HG03066 (cell line): Measurements from ENCODE around the gene SRD5A2.
"Not testable (repeated sequence)": the region's sequence is repeated elsewhere in the genome, so short reads cannot be mapped to it uniquely, and the experiment has no call there.

Source experiments
- ATAC-seq: cut with Tn5 transposase; IDR thresholded peaks from one replicate; pipeline ENCODE4 v1.9.1; 2021; ENCODE audit warnings: low read depth; ENCODE audit not compliant: unreplicated experiment

The SRD5A2 gene

DNA sequence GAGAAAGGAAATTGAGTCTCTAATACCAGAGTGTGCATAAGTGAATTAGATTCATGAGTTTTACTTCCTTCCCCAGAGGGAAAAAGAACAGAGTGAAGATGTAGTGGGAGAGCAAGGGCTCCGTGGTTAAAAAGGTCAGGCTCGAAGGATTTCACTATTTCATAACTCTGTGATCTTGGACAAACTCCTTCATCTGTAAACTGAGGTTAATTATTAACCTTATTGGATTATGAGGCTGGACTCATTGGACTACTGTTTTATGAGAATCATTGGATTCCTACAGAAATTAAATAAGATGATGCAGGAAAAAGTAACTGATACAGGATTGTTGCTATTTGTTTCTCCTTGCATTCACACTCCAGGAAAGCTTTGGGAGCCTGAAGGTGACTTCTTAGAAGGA is 45.0 kb downstream of the SRD5A2 start:
- no peak for ATAC-seq

DNA sequence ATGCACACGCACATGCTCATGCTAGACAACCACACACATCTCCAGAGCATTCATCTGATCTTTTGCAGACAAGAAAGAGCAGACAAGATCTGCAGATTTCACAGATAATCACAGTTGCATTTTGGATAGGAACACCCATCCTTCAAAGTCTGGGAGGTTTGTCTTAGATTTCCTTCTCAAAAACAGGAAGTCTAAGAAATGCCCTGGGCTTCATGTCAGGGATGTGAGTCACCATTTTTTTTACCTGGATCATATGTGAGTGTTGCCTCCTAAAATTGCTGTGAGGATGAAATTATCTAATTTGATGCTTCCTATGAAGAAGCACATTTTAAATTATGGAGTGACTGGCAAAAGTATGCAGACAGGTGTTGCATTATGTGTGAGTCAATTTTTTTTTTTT is 46.1 kb downstream of the SRD5A2 start:
- ATAC-seq = no peak

DNA sequence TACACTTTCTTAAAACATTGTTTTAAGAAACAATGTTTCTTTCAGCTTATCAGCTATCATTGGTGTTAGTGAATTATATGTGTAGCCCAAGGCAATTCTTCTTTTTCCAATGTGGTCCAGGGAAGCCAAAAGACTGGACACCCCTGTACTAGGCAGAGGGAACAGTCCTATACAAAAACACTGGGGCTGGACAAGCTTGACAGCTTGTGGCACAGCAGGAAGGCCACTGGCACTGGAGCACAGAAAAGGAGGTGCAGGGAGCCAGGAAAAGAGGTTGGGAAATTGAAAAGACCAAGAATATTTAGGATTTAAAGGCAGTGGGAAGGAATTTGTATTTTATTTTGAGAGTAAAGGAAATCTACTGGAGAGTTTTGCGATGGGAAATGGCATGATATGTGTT is 47.7 kb downstream of the SRD5A2 start:
- ATAC-seq = no peak

DNA sequence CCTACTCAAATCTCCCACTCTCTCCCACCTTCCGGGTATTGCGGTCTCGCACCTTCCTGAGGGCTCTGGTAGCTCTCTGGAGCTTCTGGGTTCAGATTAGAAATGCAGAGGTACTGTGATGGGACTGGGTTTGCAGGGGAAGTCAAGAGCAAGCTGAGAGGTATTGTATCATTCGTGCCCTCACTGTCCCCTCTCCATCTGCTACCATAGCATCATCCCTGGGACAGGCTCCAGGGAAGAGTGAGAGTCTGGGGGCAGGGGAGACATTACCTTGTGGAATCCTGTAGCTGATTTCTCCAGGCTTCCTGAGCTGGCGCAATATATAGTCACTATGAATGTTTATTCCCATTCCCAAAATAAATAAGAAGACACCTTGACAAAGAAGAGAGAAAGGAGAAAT is 49.6 kb downstream of the SRD5A2 start:
- no peak for ATAC-seq

DNA sequence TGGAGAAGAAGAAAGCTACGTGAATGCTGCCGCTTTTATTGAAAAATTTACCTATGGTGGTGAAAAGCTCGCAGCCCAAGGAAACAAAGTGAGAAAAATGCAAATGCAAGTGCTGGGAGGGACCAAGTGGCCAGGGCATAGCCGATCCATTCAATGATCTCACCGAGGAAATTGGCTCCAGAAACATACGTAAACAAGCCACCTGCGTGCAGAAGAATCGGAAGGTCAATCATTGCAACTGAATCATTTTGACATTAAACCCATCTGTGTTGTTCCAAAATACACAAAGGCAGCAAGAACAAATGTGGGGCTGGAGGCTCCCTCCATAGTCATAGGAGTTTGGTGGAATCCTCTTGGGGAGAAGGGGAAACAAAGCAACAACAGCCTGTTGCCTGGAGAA is 51.5 kb downstream of the SRD5A2 start:
- ATAC-seq = no peak

DNA sequence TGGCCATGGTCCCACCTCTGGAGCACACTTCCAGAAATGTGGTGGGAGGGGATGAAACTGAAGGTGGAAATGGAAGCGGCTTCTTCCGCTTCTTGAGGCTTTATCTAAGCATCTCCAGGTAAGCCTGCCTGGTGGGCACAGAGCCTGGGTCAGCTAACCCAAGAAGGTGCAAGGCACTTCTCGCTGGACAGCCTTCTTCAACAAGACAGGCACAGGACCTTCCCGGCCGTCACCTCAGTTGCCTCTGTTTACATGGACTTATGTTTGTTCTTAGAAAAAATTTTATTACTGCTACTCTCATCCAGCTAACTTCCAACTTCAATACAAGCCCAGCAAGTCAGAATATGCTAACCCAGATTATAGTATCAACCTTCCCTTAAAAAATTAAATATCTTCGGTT is 51.9 kb downstream of the SRD5A2 start:
- ATAC-seq = no peak

DNA sequence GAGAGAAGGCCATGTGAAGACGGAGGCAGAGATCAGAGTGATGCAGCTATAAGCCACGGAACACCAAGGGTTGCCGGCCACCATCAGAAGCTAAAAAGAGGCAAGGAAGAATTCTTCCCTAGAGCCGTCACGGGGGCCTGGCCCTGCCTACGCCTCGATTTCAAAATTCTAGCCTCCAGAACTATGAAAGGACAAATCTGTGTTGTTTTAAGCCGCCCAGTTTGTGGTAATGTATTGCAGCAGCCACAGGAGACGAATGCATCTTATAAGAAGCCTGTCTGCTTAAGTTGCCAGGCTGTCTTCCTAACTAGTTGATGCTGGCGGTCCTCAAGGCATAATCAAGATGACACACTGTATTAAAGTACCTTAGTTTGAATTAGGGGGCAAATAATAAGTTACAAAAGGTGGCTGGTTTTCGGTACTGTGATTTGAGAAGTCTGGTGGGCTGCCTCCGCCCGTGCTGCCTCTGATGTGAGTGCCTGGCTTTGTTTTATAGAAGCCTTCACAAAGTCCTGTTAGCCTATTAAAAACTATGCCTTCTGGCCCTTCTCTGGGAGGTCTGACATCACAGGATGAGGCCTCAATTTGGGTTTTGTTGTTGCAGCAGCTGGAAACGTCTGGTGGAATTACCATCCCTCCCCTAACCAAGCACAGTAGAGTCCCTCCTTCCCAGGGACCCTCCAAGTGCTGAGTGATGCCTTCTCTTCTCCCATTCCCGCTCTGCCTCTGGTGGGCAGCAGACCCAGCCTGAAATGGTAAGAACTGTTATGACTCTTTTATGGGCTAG is 53.6 kb downstream of the SRD5A2 start:
- no peak for ATAC-seq

DNA sequence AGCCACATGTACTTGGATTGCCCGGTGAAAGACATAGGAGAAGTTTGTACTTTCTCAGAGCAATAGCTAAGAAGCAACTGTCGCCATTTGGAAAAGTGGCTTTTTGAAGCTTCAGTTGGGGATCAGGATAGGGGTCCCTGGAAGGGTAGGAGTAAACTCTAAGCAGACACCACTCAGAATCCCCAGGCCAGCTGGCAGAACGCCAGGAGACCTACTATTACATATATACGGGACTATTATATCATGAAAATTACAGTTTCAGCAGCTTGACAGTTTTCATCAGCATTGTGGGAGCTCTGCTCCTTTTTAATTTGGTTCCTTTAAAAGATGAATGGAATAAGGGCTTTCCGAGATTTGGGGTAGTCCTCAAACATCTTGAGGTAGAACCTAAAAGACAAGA is 54.9 kb downstream of the SRD5A2 start:
- no peak for ATAC-seq

DNA sequence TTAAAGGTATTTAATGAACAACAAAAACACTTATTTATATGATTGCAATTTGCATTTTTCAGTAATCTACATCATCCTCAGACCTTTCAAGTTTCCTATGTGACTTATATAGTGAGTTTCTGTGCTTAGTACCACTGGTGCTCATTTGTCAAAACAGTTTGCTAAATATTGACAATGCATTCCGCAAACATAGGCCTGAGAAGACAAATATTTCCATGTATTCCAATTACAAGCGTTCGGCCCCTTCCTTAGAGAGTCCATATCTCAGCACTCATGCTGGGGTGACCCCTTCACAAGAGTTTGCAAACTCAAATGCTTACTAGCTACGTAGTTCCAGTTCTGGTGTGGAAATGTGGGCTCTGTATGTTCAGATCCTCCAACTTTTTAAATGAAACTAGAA is 56.1 kb downstream of the SRD5A2 start:
- ATAC-seq = no peak

DNA sequence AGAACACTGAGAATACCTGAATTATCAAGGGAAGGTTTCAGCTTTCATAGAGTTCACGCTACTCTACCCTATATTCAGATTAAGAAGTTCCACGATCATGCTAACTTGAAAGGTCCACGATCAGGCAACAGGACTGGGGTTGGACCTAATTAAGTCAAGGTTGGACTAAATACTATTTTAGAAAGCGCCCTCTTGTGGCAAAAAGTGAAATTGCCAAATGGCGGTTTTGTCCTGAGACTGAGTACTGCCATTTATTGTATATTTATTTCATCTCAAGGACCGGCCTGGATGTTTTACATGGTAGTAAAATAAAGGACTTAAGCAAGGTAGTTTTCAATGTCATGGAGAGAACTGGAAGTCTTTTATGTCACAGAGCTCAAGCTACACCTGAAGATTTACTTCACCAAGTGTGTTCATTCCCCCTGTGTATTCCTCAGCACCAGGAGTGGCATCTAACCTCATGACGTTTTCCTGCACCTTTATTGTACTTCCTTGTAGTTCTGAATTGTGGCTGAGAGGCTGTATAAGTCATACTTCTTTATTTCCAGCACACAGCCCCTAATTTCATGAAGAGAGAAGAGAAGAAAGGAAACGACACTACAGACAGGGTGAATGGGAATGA is 56.8 kb downstream of the SRD5A2 start:
- peak; percentile 76 for ATAC-seq

DNA sequence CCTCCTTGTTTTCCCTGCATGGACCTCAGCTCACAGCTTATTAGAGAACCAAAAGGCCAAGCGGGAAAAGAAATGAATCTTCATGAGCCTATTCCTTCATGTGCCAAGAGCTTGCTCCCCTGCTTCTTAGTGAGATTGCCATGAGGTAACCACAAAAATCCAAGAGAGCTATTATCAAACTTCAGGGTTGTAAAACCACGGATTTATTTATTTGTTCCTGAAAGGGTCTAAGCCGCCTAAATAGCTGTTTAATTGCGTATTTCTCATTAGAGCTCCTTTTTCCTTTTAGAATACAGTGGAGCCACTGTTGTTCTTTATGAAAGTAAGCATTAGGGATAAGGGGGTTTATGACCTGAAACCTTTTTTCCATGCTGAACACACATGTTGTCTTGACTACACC is 58.0 kb downstream of the SRD5A2 start:
- ATAC-seq = no peak

DNA sequence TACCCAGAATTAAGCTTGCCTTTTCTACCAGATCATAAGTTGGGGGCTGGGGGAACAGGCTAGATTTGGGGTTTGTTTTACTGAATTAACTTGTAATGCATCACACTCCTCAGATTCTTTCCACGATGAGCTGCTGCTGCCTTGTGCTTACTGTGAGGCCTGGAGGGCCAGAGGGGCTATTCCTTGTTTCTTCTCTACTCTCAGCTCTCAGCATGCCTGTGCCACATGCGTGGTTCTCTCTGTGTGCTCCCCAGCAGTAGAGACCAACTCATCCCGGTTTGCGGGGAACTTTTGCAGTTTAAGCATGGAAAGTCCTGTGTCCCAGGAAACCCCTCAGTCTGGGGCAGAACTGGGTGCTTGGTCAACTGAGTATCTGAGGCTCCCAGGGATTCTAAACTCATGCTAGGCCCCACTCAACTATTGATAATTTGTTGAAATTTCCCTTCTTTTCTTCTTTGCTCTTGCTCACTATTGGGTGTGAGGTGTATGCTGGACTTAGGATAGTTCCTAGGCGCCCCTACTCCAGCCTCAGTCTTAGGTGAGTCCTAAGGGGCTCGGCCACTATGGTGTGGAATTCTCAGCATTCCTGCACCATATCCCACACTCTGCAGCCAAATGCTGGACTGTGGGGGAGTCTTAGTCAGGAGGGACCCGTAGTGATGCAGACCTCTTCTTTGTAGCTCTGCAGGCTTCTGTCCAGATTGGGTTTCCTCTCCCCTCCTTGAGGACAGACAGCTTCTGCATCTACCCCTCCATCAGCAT is 63.1 kb downstream of the SRD5A2 start:
- no peak for ATAC-seq

DNA sequence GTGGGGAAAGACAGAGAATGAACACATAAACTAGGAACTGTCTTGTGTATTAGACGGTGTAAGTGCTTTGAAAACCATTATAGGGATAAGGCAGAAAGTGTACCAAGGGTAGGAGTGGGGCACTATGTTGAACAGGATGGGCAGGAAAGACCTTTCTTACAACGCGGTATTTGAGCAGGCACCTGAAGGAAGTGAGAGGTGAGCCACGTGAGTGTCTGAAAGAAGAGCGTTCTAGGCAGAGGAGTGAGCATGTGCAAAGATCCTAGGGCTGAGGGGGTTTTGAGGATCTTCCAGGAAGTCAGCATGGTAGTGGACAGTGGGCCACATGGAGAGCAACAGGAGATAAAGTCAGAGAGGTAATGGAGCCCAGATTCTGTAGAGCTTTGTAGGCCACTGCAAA is 65.2 kb downstream of the SRD5A2 start:
- no peak for ATAC-seq

DNA sequence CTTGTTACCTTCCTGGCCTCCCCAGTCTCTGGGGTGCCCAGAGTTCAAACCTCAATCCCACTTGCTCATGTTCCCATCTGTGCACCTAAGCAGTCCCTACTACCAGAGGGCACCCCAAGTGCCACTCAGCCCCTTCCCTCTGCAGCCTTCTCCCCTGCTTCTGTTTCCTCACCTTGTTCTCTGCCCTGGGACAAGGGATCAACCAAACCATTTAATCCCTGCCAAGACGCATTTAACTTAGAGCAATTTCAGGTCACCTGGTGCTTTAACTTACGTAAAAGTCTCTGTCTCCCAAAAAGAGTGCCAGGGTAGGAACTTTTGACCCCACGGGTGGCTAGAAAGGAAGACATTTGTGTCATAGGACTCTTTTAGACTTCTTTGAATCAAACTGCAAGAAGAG is 67.2 kb downstream of the SRD5A2 start:
- ATAC-seq = no peak

DNA sequence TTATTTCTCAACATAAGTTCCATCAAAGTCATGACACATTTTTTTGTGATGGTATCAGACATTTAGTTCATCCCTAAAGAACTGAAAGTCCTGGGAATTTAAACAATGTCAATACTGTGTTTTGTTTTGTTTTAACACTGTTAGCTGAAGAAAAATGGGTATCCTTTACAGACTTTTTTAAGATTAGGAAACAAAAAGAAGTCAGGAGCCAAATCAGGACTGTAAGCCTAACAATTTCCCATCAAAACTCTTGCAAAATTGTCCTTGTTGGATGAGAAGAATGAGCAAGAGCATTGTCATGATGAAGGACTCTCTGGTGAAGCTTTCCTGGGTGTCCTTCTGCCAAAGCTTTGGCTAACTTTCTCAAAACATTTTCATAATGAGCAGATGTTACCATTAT is 69.4 kb downstream of the SRD5A2 start:
- ATAC-seq = no peak

DNA sequence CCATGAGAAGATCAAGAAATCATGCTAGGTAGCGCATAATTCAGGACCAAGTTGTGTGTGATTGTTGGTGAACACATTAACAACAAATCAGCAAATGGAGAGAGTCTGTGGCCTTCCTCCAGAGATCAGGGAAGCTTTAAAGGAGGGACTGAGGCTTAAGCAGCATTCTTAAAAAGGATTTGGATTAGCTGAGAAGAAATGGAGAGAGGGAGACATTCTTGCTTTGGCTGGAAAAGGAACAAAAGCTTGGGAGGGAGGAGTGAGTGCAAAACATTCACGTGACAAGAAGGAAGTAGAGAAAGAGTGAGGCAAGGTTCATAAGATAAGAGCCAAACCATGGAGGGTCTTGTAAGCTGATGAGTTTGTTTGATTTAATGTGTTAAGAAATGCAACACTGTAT is 75.6 kb downstream of the SRD5A2 start:
- no peak for ATAC-seq

DNA sequence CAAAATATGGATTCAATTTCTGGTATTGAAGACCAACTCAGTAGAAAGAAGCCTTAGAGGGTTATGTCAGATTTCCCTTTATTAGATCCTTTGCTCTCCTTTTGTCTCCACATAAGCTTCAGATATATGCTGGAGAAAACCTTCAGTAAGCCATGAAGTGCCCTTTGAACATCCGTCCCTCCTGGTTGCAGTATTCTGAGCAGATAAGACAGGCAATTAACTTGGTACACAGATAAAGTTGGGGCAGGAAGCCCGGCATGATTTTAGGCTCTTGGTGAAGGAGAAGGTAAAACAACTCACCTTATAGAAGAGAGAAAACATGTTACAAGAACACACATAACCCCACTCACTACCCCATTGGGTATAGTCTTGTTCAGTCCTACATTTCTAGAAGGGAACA is 76.4 kb downstream of the SRD5A2 start:
- no peak for ATAC-seq

DNA sequence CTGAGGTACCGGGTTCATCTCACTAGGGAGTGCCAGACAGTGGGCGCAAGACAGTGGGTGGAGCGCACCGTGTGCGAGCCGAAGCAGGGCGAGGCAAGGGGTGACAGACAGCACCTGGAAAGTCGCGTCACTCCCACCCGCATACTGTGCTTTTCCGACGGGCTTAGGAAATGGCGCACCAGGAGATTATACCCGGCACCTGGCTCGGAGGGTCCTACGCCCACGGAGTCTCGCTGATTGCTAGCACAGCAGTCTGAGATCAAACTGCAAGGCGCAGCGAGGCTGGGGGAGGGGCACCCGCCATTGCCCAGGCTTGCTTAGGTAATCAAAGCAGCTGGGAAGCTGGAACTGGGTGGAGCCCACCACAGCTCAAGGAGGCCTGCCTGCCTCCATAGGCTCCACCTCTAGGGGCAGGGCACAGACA is 84.3 kb downstream of the SRD5A2 start:
- ATAC-seq = not testable (repeated sequence)

DNA sequence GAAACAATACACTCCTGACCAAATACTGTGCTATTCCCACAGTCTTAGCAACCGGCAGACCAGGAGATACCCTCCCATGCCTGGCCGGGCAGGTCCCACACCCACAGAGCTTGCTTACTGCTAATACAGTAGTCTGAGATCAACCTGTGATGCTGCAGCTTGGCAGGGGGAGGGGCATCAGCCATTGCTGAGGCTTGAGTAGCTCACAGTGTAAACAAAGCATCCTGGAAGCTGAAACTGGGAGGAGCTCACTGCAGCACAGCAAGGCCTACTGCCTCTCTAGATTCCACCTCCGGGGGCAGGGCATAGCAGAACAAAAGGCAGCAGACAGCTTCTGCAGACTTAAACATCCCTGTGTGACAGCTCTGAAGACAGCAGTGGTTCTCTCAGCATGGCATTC is 91.4 kb downstream of the SRD5A2 start:
- not testable (repeated sequence) for ATAC-seq

DNA sequence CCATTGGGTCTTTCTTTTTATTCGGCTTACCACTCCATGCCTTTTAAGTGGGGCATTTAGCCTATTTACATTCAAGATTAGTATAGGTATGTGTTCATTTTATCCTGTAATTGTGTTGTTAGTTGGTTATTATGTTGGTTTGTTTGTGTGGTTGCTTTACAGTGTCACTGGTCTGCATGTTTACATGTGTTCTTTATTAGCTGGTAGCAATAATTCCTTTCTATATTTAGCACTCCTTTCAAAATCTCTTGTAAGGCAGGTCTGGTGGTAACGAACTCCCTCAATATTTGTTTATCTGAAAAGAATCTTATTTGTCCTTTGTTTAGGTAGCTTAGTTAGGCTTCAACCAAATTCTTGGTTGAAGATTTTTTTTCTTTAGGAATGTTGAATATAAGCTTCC is 97.5 kb downstream of the SRD5A2 start:
- ATAC-seq = no peak

DNA sequence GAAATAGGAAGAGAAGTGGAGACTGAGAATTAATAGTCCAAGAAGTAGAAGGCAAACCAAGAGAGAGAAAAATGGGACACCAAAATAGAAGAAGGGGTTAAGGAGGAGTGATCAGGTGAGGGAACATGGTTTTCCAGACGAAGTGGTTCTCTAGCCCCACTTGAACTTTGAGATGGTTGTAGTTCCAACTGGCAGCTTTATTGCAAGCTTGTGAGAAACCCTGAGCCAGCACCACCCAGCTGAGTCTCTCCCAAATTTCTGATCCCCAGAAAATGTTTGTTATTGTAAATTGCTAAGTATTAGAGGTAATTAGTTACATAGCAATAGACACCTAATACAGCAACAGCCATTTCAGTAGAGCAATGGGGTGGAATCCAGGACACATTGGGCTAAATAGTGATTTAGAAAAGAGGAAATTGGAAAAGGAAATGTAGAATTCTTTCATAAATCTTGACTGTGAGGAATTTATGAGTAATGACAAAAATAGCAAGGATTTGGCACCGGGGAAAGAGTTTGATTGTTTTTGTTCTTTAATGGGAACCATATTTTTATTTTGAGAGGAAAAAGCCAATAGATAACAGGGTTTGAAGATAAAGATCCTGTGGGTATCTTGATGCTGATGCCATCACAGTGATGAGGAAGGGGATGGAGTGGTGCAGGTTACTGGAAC is 104.1 kb downstream of the SRD5A2 start:
- ATAC-seq = no peak
